NCI-H1436 treated with DMSO at 0.1 percent for 48 hours (cell line): ENCODE measurements around the gene KLHL26.

ENCODE experiments used
- DNase-seq: peaks from one replicate; lab custom pipeline; 2025; lab: John Stamatoyannopoulos, UW

KLHL26 gene

DNA sequence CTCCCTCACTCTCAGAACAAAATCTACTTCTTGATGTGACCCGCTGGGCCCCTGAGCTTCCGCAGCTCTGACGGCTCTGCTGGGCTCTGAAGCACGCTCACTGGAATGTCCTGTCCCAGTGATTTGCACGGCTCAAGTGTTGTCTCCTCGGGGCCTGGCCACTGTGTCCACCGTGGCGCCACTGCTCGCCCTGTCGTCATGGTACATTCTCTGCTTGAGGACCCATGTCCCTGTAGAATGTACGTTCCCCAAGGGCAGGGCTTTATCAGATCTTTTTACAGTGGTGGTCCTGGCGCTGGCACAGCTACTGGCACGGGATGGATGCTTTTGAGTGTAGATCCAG, 12.1 kb downstream of the KLHL26 start:
- DNase-seq, result no peak

GRCh38 chr19:18649371-18650020, 12.7 kb downstream of the KLHL26 start:
- no peak for DNase-seq

DNA sequence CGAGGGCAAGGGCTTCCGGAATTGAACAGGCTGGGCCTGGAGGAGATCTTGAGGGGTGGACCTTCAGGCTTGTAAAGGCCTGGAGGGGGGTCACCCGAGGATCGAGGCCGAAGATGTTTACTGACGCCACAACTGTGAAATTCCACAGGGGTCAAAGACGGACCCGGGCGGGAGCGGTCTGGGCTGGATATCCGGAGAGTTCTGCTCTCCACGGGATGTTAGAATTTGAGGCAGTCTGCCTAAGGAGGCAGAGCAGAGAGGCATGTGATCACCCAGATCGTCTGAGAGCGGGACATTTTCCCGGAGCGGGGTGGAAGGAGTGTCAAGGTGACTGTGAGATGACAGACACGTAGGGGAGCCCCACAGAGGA, 13.2 kb downstream of the KLHL26 start:
- no peak for DNase-seq

DNA sequence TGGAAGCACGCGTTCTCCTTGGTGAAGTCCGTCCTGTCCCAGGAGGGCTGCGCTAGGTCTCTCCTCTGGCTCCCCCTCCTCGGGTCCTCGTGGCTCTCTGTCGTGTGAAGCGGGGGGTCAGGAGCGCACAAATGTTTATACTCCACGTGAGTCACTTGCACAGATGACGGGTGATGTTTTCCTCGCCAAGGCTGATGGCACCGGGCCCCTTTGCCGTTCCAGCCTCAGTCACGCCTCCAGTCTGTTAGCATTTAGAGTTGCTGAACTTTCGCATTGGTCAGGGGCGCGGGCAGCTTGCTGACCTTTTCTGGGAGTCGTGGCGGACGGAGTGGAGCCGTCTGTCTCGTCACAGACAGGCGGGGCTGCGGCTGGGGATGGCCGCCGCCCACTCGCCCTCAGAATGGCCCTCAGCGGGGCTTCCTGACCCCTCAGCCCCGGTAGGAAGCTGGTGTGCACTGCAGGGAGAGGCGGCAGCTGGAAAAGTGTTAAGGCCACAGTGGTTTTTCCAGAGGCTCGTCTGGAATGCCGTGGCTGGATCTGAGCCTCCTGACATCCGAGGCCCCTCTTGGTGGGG, 13.7 kb downstream of the KLHL26 start:
- no peak for DNase-seq

DNA sequence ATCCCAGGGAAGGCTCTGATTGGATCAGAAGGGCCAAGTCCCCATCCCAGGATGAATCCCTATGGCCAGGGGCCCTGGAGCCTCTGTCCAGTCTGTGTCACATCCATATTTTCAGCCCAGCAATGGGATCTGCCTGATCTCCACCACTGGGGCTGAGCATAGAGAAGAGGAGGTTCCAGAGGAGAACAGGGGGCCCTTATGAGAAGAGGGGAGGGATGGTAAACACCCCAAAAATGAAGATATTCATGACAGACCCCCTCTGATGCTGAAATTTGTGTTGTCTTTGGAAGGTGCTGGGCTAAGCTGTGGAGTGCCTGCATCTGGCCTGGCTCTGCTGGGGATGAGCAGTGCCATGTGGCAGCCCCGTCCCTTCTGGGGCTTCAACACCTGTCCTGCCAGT, 14.5 kb downstream of the KLHL26 start:
- DNase-seq, result no peak

DNA sequence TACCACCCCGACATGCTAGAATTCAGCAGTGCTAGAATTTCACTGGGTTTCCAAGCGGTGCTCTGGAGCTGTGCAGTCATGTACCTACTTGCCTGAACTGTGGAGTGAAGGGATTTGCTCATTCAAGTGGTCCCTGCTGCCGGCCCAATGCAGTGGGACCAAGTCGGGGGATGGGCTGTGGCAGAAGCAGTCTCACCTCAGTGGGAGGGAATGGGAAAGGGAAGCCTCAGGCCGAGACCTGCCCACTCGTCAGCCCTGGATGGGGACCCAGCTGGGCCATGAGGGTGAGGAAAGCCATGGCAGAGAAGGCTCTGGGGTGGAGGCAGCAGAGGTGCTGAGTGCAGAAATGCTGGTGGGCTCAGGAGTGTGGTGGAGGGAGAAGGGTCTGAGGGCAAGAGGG, 14.9 kb downstream of the KLHL26 start:
- no peak for DNase-seq

- DNase-seq, result no peak
Measured at GRCh38 chr19:18653853-18654252, 17.0 kb downstream of the KLHL26 start.

- no peak for DNase-seq
Measured at GRCh38 chr19:18654469-18654868, 17.6 kb downstream of the KLHL26 start.

DNA sequence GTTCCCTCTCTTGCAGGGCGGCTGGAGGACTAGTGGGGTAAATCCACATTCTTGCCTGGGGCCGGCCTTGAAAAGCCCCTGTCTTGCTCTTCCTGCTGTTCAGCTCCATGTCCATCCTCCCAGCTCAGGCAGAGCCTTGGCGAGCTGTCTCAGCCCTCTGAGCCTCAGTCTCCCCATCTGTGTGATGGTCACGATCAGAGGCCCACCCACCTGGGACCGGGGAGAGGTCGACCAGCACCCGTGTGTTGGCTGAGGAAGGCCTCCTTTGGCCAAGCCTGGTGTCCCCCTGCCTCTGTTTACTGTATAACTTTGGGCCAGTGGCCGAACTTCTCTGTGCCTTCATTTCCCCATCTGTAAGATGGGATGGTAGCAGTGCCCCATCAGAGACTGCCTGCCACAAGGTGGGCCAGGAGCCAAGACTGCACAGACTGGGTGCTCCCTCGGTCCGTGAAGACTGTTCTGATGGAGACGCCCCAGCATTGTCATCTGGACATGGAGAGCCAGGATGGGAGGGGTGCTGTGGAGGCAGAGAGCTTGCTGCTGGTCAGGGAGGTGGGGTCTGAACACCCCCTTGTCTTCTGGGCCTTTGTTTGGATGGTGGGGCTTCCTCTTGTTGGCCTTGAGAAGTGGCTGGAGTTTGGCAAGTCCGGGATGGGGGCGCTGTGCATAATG, 18.5 kb downstream of the KLHL26 start:
- DNase-seq, result no peak

GRCh38 chr19:18656337-18657086, 19.7 kb downstream of the KLHL26 start:
- DNase-seq, result no peak

GRCh38 chr19:18657590-18658365, 20.9 kb downstream of the KLHL26 start:
- DNase-seq, result no peak

DNA sequence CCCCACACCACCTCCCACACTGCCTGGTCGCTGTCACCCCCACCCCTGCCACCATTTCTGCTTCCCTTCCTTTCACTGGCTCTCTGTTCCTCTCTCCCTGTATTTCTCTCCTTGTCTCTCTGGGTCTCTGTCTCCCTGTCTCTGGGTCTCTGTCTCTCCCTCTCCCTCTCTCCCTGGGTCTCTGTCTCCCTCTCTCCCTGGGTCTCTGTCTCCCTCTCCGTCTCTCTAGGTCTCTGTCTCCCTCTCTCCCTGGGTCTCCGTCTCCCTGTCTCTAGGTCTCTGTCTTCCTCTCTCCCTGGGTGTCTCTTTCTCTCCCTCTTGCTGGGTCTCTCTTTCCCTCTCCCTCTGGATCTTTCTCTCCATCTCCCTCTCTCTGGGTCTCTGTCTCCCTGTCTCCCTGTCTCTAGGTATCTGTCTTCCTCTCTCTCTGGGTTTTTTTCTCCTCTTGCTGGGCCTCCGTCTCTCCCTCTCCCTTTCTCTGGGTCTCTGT, 21.6 kb downstream of the KLHL26 start:
- DNase-seq, result no peak

GRCh38 chr19:18659281-18660050, 22.6 kb downstream of the KLHL26 start:
- DNase-seq, result no peak

GRCh38 chr19:18660051-18660910, 23.5 kb downstream of the KLHL26 start:
- no peak for DNase-seq

DNA sequence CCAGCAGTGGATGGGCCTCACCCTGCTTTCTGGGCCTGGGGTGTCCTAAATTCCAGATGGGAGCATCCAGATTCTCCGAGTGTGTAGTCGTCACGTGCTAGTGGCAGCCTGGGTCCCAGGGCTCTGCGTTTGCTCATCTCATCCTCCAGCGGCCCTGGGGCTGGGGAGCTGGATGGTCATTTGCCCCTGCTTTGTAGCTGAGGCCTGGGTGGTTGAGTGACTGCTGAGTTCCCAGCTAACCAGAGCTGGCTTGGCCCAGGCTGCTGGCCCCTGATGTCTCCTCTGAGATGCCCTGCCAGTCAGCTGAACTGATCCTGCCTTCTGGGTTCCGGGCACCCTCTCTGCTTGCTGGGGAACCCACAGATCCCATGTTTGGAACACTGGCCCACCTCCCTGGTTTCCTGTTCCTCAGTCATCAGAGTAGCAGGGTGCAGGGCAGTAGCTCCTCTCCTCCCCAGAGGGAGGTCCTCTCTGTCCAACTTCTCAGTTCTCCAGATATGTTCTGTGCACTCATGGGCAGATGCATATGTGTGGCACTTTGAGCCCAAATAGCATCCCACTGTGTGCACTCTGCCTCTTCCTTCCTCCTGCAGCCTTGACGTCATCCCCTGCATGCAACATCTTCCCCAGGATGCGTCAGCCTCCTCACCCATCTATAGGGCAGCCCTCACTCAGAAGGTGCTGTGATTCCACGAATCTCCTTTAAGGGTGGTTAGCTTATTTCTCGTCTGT, 24.3 kb downstream of the KLHL26 start:
- no peak for DNase-seq

GRCh38 chr19:18662972-18663732, 26.3 kb downstream of the KLHL26 start:
- no peak for DNase-seq

- no peak for DNase-seq
Measured at GRCh38 chr19:18663940-18664530, 27.2 kb downstream of the KLHL26 start.

DNA sequence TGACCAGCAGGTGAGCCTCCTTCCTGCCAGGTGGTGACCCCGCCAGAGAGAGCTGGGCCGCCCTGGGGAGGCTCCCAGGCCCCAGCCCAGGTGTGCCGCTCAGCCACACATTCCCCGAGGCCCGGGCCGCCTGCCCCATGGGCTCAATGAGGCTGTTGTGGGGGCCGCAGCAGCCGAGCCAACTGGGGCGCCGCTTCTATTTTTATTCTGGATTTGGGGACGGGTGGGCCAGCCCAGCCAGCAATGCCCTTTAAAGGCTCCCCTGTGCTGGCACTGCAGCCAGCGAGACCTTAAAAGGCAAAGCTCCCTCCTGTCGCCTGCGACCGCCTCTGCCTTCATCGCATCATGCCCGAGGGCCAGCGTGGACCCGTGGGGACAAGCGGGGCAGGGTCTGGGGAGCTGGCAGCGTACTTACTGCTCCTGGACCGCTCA, 29.0 kb downstream of the KLHL26 start:
- no peak for DNase-seq
